ENCODE data around the gene TSHZ1.
"Not testable (repeated sequence)": the region's sequence is repeated elsewhere in the genome, so short reads cannot be mapped to it uniquely, and the experiment has no call there.

Gene TSHZ1

GRCh38 chr18:75320506-75320905 lies 109.9 kb downstream of the TSHZ1 start:
- no peaks in the 10 kb centered on the region for H3K27me3 ChIP-seq (ENCODE audit: control insufficient read depth, insufficient read depth, low read length)
- no peak overlapping the region for H3K9ac ChIP-seq (ENCODE audit: low read depth, low read length)
- H3K4me3 ChIP-seq (ENCODE audit: low read depth, low read length), result no peak overlapping the region
- H3K36me3 ChIP-seq (ENCODE audit: control insufficient read depth, insufficient read depth, low read length), result no peaks in the 10 kb centered on the region
- H3K4me1 ChIP-seq (ENCODE audit: control insufficient read depth, insufficient read depth, low read length), result no peaks in the 10 kb centered on the region
- no peaks in the 10 kb centered on the region for H3K9me3 ChIP-seq (ENCODE audit: control insufficient read depth, insufficient read depth, low read length)

GRCh38 chr18:75321431-75321830 lies 110.8 kb downstream of the TSHZ1 start:
- Histone ChIP-seq H3K9me3 (ENCODE audit: control insufficient read depth, insufficient read depth, low read length) (no peaks in the 10 kb centered on the region), H3K9ac (ENCODE audit: low read depth, low read length) (no peak overlapping the region), H3K27me3 (ENCODE audit: control insufficient read depth, insufficient read depth, low read length) (no peaks in the 10 kb centered on the region), H3K4me3 (ENCODE audit: low read depth, low read length) (no peak overlapping the region), H3K4me1 (ENCODE audit: control insufficient read depth, insufficient read depth, low read length) (no peaks in the 10 kb centered on the region), H3K36me3 (ENCODE audit: control insufficient read depth, insufficient read depth, low read length) (no peaks in the 10 kb centered on the region)

GRCh38 chr18:75322206-75322605 lies 111.6 kb downstream of the TSHZ1 start:
- no peaks in the 10 kb centered on the region for H3K4me1 ChIP-seq (ENCODE audit: control insufficient read depth, insufficient read depth, low read length)

GRCh38 chr18:75323821-75324585 lies 113.4 kb downstream of the TSHZ1 start:
- Histone ChIP-seq H3K4me1 (ENCODE audit: control insufficient read depth, insufficient read depth, low read length) (no peaks in the 10 kb centered on the region), H3K27me3 (ENCODE audit: control insufficient read depth, insufficient read depth, low read length) (no peaks in the 10 kb centered on the region), H3K9ac (ENCODE audit: low read depth, low read length) (no peak overlapping the region)

More at GRCh38 chr18:75322206-75322605, 111.6 kb downstream of the TSHZ1 start:
- Histone ChIP-seq H3K27me3 (ENCODE audit: control insufficient read depth, insufficient read depth, low read length) (no peaks in the 10 kb centered on the region), H3K36me3 (ENCODE audit: control insufficient read depth, insufficient read depth, low read length) (no peaks in the 10 kb centered on the region), H3K9ac (ENCODE audit: low read depth, low read length) (no peak overlapping the region), H3K9me3 (ENCODE audit: control insufficient read depth, insufficient read depth, low read length) (no peaks in the 10 kb centered on the region), H3K4me3 (ENCODE audit: low read depth, low read length) (no peak overlapping the region)

GRCh38 chr18:75324686-75325257 lies 114.2 kb downstream of the TSHZ1 start:
- no peaks in the 10 kb centered on the region for H3K4me1 ChIP-seq (ENCODE audit: control insufficient read depth, insufficient read depth, low read length)
- no peaks in the 10 kb centered on the region for H3K36me3 ChIP-seq (ENCODE audit: control insufficient read depth, insufficient read depth, low read length)
- no peak overlapping the region for H3K9ac ChIP-seq (ENCODE audit: low read depth, low read length)
- H3K27me3 ChIP-seq (ENCODE audit: control insufficient read depth, insufficient read depth, low read length), result no peaks in the 10 kb centered on the region
- no peaks in the 10 kb centered on the region for H3K9me3 ChIP-seq (ENCODE audit: control insufficient read depth, insufficient read depth, low read length)
- no peak overlapping the region for H3K4me3 ChIP-seq (ENCODE audit: low read depth, low read length)

More at GRCh38 chr18:75323821-75324585, 113.4 kb downstream of the TSHZ1 start:
- H3K9me3 ChIP-seq (ENCODE audit: control insufficient read depth, insufficient read depth, low read length), result no peaks in the 10 kb centered on the region
- no peaks in the 10 kb centered on the region for H3K36me3 ChIP-seq (ENCODE audit: control insufficient read depth, insufficient read depth, low read length)
- no peak overlapping the region for H3K4me3 ChIP-seq (ENCODE audit: low read depth, low read length)

- not testable (repeated sequence) for H3K4me3 ChIP-seq (ENCODE audit: low read depth, low read length); H3K27me3 ChIP-seq (ENCODE audit: control insufficient read depth, insufficient read depth, low read length); H3K9ac ChIP-seq (ENCODE audit: low read depth, low read length); H3K4me1 ChIP-seq (ENCODE audit: control insufficient read depth, insufficient read depth, low read length); H3K36me3 ChIP-seq (ENCODE audit: control insufficient read depth, insufficient read depth, low read length); H3K9me3 ChIP-seq (ENCODE audit: control insufficient read depth, insufficient read depth, low read length)
These were observed 119.2 kb downstream of the TSHZ1 start for GRCh38 chr18:75329753-75330152.

GRCh38 chr18:75330308-75330707 lies 119.7 kb downstream of the TSHZ1 start:
- no peaks in the 10 kb centered on the region for H3K27me3 ChIP-seq (ENCODE audit: control insufficient read depth, insufficient read depth, low read length)
- no peaks in the 10 kb centered on the region for H3K9me3 ChIP-seq (ENCODE audit: control insufficient read depth, insufficient read depth, low read length)
- H3K36me3 ChIP-seq (ENCODE audit: control insufficient read depth, insufficient read depth, low read length), result no peaks in the 10 kb centered on the region
- H3K4me1 ChIP-seq (ENCODE audit: control insufficient read depth, insufficient read depth, low read length), result no peaks in the 10 kb centered on the region
- H3K9ac ChIP-seq (ENCODE audit: low read depth, low read length), result no peak overlapping the region
- H3K4me3 ChIP-seq (ENCODE audit: low read depth, low read length), result no peak overlapping the region

GRCh38 chr18:75334869-75335268 lies 124.3 kb downstream of the TSHZ1 start:
- Histone ChIP-seq H3K4me3 (ENCODE audit: low read depth, low read length) (no peak overlapping the region), H3K4me1 (ENCODE audit: control insufficient read depth, insufficient read depth, low read length) (no peaks in the 10 kb centered on the region), H3K27me3 (ENCODE audit: control insufficient read depth, insufficient read depth, low read length) (no peaks in the 10 kb centered on the region)

GRCh38 chr18:75335511-75335910 lies 124.9 kb downstream of the TSHZ1 start:
- H3K4me1 ChIP-seq (ENCODE audit: control insufficient read depth, insufficient read depth, low read length), result no peaks in the 10 kb centered on the region
- H3K9ac ChIP-seq (ENCODE audit: low read depth, low read length), result no peak overlapping the region
- no peaks in the 10 kb centered on the region for H3K36me3 ChIP-seq (ENCODE audit: control insufficient read depth, insufficient read depth, low read length)
- no peak overlapping the region for H3K4me3 ChIP-seq (ENCODE audit: low read depth, low read length)
- no peaks in the 10 kb centered on the region for H3K27me3 ChIP-seq (ENCODE audit: control insufficient read depth, insufficient read depth, low read length)
- no peaks in the 10 kb centered on the region for H3K9me3 ChIP-seq (ENCODE audit: control insufficient read depth, insufficient read depth, low read length)

More at GRCh38 chr18:75334869-75335268, 124.3 kb downstream of the TSHZ1 start:
- no peaks in the 10 kb centered on the region for H3K9me3 ChIP-seq (ENCODE audit: control insufficient read depth, insufficient read depth, low read length)
- H3K9ac ChIP-seq (ENCODE audit: low read depth, low read length), result no peak overlapping the region
- H3K36me3 ChIP-seq (ENCODE audit: control insufficient read depth, insufficient read depth, low read length), result no peaks in the 10 kb centered on the region

GRCh38 chr18:75336767-75337166 lies 126.2 kb downstream of the TSHZ1 start:
- no peaks in the 10 kb centered on the region for H3K4me1 ChIP-seq (ENCODE audit: control insufficient read depth, insufficient read depth, low read length)
- H3K9ac ChIP-seq (ENCODE audit: low read depth, low read length), result no peak overlapping the region
- no peaks in the 10 kb centered on the region for H3K27me3 ChIP-seq (ENCODE audit: control insufficient read depth, insufficient read depth, low read length)
- no peak overlapping the region for H3K4me3 ChIP-seq (ENCODE audit: low read depth, low read length)
- no peaks in the 10 kb centered on the region for H3K9me3 ChIP-seq (ENCODE audit: control insufficient read depth, insufficient read depth, low read length)
- H3K36me3 ChIP-seq (ENCODE audit: control insufficient read depth, insufficient read depth, low read length), result no peaks in the 10 kb centered on the region

GRCh38 chr18:75337348-75337747 lies 126.8 kb downstream of the TSHZ1 start:
- no peak overlapping the region for H3K4me3 ChIP-seq (ENCODE audit: low read depth, low read length)

GRCh38 chr18:75338631-75339030 lies 128.0 kb downstream of the TSHZ1 start:
- H3K27me3 ChIP-seq (ENCODE audit: control insufficient read depth, insufficient read depth, low read length), result no peaks in the 10 kb centered on the region
- no peak overlapping the region for H3K9ac ChIP-seq (ENCODE audit: low read depth, low read length)
- H3K36me3 ChIP-seq (ENCODE audit: control insufficient read depth, insufficient read depth, low read length), result no peaks in the 10 kb centered on the region
- no peaks in the 10 kb centered on the region for H3K9me3 ChIP-seq (ENCODE audit: control insufficient read depth, insufficient read depth, low read length)
- H3K4me3 ChIP-seq (ENCODE audit: low read depth, low read length), result no peak overlapping the region
- no peaks in the 10 kb centered on the region for H3K4me1 ChIP-seq (ENCODE audit: control insufficient read depth, insufficient read depth, low read length)

More at GRCh38 chr18:75337348-75337747, 126.8 kb downstream of the TSHZ1 start:
- H3K4me1 ChIP-seq (ENCODE audit: control insufficient read depth, insufficient read depth, low read length), result no peaks in the 10 kb centered on the region
- H3K36me3 ChIP-seq (ENCODE audit: control insufficient read depth, insufficient read depth, low read length), result no peaks in the 10 kb centered on the region
- no peaks in the 10 kb centered on the region for H3K9me3 ChIP-seq (ENCODE audit: control insufficient read depth, insufficient read depth, low read length)
- H3K27me3 ChIP-seq (ENCODE audit: control insufficient read depth, insufficient read depth, low read length), result no peaks in the 10 kb centered on the region
- no peak overlapping the region for H3K9ac ChIP-seq (ENCODE audit: low read depth, low read length)

All from iPS-15b (cell line).